Measurements from ENCODE around the gene P2RY12.

DNA sequence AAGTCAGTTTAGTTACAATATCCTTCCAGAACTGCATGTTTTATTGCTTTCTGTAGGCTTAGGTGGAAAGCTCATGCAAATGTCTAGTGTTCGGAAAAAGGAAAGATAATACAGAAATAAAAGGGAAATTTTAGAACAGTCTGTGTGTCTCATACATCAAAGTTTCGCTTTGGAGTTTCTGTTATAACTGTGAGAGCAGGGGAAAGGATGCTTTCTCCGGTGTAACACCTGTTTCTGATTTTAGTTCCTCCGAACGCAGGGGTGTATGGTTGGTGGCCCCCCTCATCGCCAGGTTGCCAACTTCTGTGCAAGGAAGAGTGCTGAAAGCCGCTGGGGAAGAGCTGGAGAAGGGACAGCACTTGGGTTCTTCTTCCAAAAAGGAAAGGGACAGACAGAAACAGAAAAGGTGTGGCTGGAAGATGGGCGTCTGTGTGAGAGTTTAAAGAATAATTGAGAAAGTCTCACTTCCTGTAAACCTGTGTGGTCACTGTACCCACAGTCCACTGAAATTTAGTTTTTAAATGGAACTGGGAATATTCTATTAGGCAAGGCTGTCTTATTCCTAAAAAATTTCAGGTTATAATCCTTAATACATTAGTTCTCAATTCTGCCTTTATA lies 6.7 kb downstream of the P2RY12 start:
- TF ChIP-seq EZH2 (IDR thresholded peaks at IDR 0.05; ENCODE audit: low read length, unreplicated experiment) (no peak), CTCF (conservative IDR thresholded peaks at IDR 0.05; ENCODE audit: low read depth, low read length) (no peak)
